Endothelial cell of umbilical vein (primary cell): ENCODE results near the gene EIF2B2. TPM values are rescaled to one million over a fixed set of nuclear protein-coding genes. Genes with fewer than 3 reads are reported as not detected.
A peak's percentile ranks its signal among the peaks of the same experiment; 100 is the strongest.

Experiments used
- BruUV-seq: library from RNA; stranded (reverse); fragments of 400-500 nt; replicated peaks from 2 replicates; lab custom pipeline; 2021; lab: Mats Ljungman, UMichigan
- CTCF ChIA-PET: fragments of 300-600, 350-600 bp; sonication (Branson Sonifier 250); formaldehyde crosslinking; loops from one replicate; lab custom pipeline; 2021; ENCODE audit warnings: antibody characterized with exemption, inconsistent platforms; lab: Charles Lee
- POLR2A ChIA-PET: fragments of 300-600, 350-600 bp; sonication (Branson Sonifier 250); formaldehyde crosslinking; loops from one replicate; lab custom pipeline; 2021; ENCODE audit warnings: antibody characterized with exemption, inconsistent platforms; lab: Charles Lee
- DNase-seq: peaks from one replicate; pipeline ENCODE4 v3.0.0-alpha.2; 2011; ENCODE audit warnings: low read depth, low spot score
- FAIRE-seq: peaks from 2 replicates; lab custom pipeline; 2011; peaks lifted over from hg19 to GRCh38; lab: Jason Lieb, UNC
- H2AFZ ChIP-seq: 2 replicates; pipeline ENCODE4 v1.6.0; 2012; ENCODE audit warnings: low read depth, low read length, control low read depth, inconsistent platforms
- H3K27ac ChIP-seq: 2 replicates; pipeline ENCODE4 v1.5.1; 2011; ENCODE audit warnings: low read depth, mild to moderate bottlenecking, control low read depth, low read length, moderate library complexity; ENCODE audit not compliant: insufficient read depth
- H3K27me3 ChIP-seq, 2 experiments: 2 replicates each; pipeline versions ENCODE4 v1.6.0 to v1.6.1; 2011; ENCODE audit warnings: low read length in 2 of 2, mixed read lengths in 1 of 2; ENCODE audit not compliant: control insufficient read depth in 2 of 2, insufficient read depth in 2 of 2
- H3K36me3 ChIP-seq, 2 experiments: 2 replicates in 1 of 2; 3 replicates in 1 of 2; pipeline ENCODE4 v1.5.1; 2011; ENCODE audit warnings: low read length in 2 of 2, mild to moderate bottlenecking in 1 of 2, moderate library complexity in 1 of 2; ENCODE audit not compliant: control insufficient read depth in 2 of 2, insufficient read depth in 2 of 2; ENCODE audit errors: extremely low read depth in 1 of 2
- H3K4me1 ChIP-seq: 3 replicates; pipeline ENCODE4 v1.5.1; 2011; ENCODE audit warnings: mild to moderate bottlenecking, low read length; ENCODE audit not compliant: control insufficient read depth, insufficient read depth; ENCODE audit errors: extremely low read depth
- H3K4me2 ChIP-seq: 2 replicates; pipeline ENCODE4 v1.6.1; 2011; ENCODE audit warnings: low read length, control low read depth, mixed read lengths; ENCODE audit not compliant: insufficient read depth
- H3K4me3 ChIP-seq, 3 experiments: fragments of 200-600 bp in 1 of 3; sonication (generic), shearing (Covaris generic) in 1 of 3; replicated peaks in 1 of 3; 2 replicates each; pipeline ENCODE4 v1.5.1; 2011 to 2016; ENCODE audit warnings: control low read depth in 3 of 3, low read length in 3 of 3, mild to moderate bottlenecking in 2 of 3, inconsistent platforms in 1 of 3, low read depth in 1 of 3, moderate library complexity in 1 of 3; ENCODE audit not compliant: insufficient read depth in 1 of 3
- H3K79me2 ChIP-seq: 2 replicates; pipeline ENCODE4 v1.6.0; 2012; ENCODE audit warnings: low read length, inconsistent platforms; ENCODE audit not compliant: control insufficient read depth, insufficient read depth
- H3K9ac ChIP-seq: replicated peaks from 2 replicates; pipeline ENCODE3; 2011; ENCODE audit warnings: low read length, control low read depth; ENCODE audit not compliant: insufficient read depth; ENCODE audit errors: extremely low read depth
- H3K9me1 ChIP-seq: replicated peaks from 3 replicates; pipeline ENCODE4 v1.6.0; 2011; ENCODE audit warnings: mild to moderate bottlenecking, low read length; ENCODE audit not compliant: control insufficient read depth, insufficient read depth; ENCODE audit errors: extremely low read depth
- H3K9me3 ChIP-seq: replicated peaks from 2 replicates; pipeline ENCODE4 v1.5.1; 2012; ENCODE audit warnings: low read length, inconsistent platforms; ENCODE audit not compliant: control insufficient read depth, insufficient read depth
- H4K20me1 ChIP-seq: replicated peaks from 2 replicates; pipeline ENCODE3; 2011; ENCODE audit warnings: mild to moderate bottlenecking, low read length; ENCODE audit not compliant: control insufficient read depth, insufficient read depth; ENCODE audit errors: extremely low read depth
- CTCF ChIP-seq, 2 donors: IDR thresholded peaks; 1 replicate in 1 of 2; 2 replicates in 1 of 2; pipeline ENCODE4 v1.5.1; 2011; ENCODE audit warnings: low read length in 2 of 2, mild to moderate bottlenecking in 2 of 2, moderate library complexity in 2 of 2, control low read depth in 1 of 2, inconsistent platforms in 1 of 2, low read depth in 1 of 2; ENCODE audit not compliant: insufficient read depth in 1 of 2; ENCODE audit errors: extremely low read depth in 1 of 2
- EZH2 ChIP-seq: IDR thresholded peaks from 2 replicates; pipeline ENCODE4 v1.6.1; 2012; ENCODE audit warnings: borderline replicate concordance, low read depth, mild to moderate bottlenecking, moderate library complexity, low read length, inconsistent platforms; ENCODE audit not compliant: severe bottlenecking
- FOS ChIP-seq: IDR thresholded peaks from 2 replicates; pipeline ENCODE4 v1.6.1; 2011; ENCODE audit warnings: mild to moderate bottlenecking, low read length, moderate library complexity, borderline replicate concordance; ENCODE audit not compliant: insufficient read depth
- GATA2 ChIP-seq: IDR thresholded peaks from 2 replicates; pipeline ENCODE4 v1.7.0; 2011; ENCODE audit warnings: low read depth, mild to moderate bottlenecking, moderate library complexity, mixed read lengths, low read length; ENCODE audit not compliant: insufficient read length, insufficient read depth
- JUN ChIP-seq: IDR thresholded peaks from 2 replicates; pipeline ENCODE4 v1.6.1; 2011; ENCODE audit warnings: borderline replicate concordance, low read depth; ENCODE audit not compliant: insufficient read length, insufficient read depth
- MAX ChIP-seq: IDR thresholded peaks from 2 replicates; pipeline ENCODE4 v1.6.1; 2011; ENCODE audit not compliant: insufficient read depth, insufficient read length
- MYC ChIP-seq: IDR thresholded peaks from one replicate; pipeline ENCODE4 v1.6.1; 2011; ENCODE audit warnings: mild to moderate bottlenecking, low read depth, low read length
- POLR2A ChIP-seq: IDR thresholded peaks from 2 replicates; pipeline ENCODE4 v1.6.1; 2012; ENCODE audit warnings: low read depth, mild to moderate bottlenecking, control low read depth, low read length
- POLR2AphosphoS5 ChIP-seq: IDR thresholded peaks from 2 replicates; pipeline ENCODE4 v1.6.1; 2012; ENCODE audit warnings: low read depth, mild to moderate bottlenecking, control low read depth, low read length, moderate library complexity; ENCODE audit not compliant: insufficient read depth
- dilution Hi-C: fragments of 300-500 bp; cut with MboI; formaldehyde crosslinking; loops from one replicate; pipeline ENCODE4 v1.15.0; 2019; ENCODE audit warnings: low sequenced_read_pairs; ENCODE audit not compliant: extremely low pct_ligation_motif_present
- intact Hi-C: fragments of 100-400 bp; cut with micrococcal nuclease; formaldehyde crosslinking; loops from one replicate; pipeline ENCODE4 v1.10.0; 2022
- polyA plus RNA-seq, 4 experiments: library from polyadenylated mRNA; depleted of rRNA in 3 of 4; stranded (reverse) in 3 of 4; unstranded in 1 of 4; fragments of >200 nt; gene quantifications; 2 replicates each; pipeline versions ENCODE4 v1.2.1 to v1.2.3, GENCODE V29; 2011 to 2012; ENCODE audit warnings: missing spikeins in 1 of 4
- total RNA-seq: library from RNA; stranded (reverse); gene quantifications from 2 replicates; pipeline ENCODE4 v1.2.3, GENCODE V29; 2021

EIF2B2 gene
- total and polyA plus RNA-seq, 2 donors (not counting 3 experiments of a cell fraction or from before 2014, with no cell fraction given) = 97.0 to 143 TPM

GRCh38 chr14:74985028-74985310 lies 17.8 kb upstream of the EIF2B2 start:
- TF ChIP-seq GATA2 (no peak), POLR2A (no peak), POLR2AphosphoS5 (no peak), MAX (no peak), FOS (no peak), CTCF (IDR thresholded peaks at IDR 0.05; ENCODE audit: extremely low read depth in 1 of 2, insufficient read depth in 1 of 2, low read depth in 1 of 2, low read length in 2 of 2) (no peak), JUN (no peak), EZH2 (no peak), MYC (no peak)
- Histone ChIP-seq H3K9me3 (no peaks in the 10 kb centered on the region), H3K27me3 (no peaks in the 10 kb centered on the region), H3K4me2 (no peak overlapping the region), H3K79me2 (no peaks in the 10 kb centered on the region), H3K27ac (peak overlapping the region; percentile 66), H3K9ac (no peak overlapping the region), H3K4me3 (no peak overlapping the region), H3K4me1 (peaks cover 70% of the 10 kb centered on the region), H3K9me1 (no peaks in the 10 kb centered on the region), H3K36me3 (no peaks in the 10 kb centered on the region), H4K20me1 (no peaks in the 10 kb centered on the region), H2AFZ (no peak overlapping the region)
- CTCF ChIA-PET = interaction anchor here (1.0 kb wide), 1 partner anchor 12 kb away, joined by 3 read pairs; no protein-coding TSS in a partner anchor
- DNase-seq = no peak
- dilution Hi-C loops (no loop called here), intact Hi-C loops (loop anchor here (5.0 kb wide), 1 partner anchor 368 kb away; no protein-coding TSS in a partner anchor)
- BruUV-seq = no TSS peak
- POLR2A ChIA-PET = no interaction called here
- no peak for FAIRE-seq
